Measurements from ENCODE around the gene BMI1.
A peak's percentile ranks its signal among the peaks of the same experiment; 100 is the strongest.
"Not testable (repeated sequence)": the region's sequence is repeated elsewhere in the genome, so short reads cannot be mapped to it uniquely, and the experiment has no call there.

BMI1 gene

DNA sequence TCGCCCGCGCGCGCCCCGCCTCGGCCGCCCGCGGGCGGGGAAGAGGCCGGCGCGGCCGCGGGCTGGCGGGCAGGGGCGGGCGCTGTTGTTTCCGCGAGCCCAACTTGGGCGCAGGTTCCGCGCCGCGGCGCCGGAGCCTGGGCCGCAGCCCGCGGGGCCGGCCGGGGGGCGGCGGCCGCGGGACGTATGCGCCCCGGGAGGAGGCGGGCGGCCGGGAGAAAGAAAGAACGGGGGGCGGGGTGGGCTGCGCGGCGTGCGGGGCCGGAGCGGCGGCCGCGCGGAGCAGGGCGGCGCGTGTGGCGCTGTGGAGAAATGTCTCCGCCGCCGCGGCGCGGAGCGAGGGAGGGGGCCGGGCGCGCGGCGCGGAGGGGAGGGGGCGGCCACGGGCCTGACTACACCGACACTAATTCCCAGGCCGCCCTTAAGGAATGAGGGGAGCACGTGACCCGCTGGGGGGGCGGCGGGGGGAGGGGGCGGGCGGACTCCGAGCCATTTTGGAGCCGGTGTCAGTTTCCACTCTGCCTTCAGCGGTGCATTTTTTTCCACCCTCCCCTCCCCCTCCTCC, at the start of gene BMI1:
TSS of gene BMI1 (plus strand) at position 509 of the 565 bp plus-strand sequence. CDS start 5,351 bp downstream, outside the sequence.
- ATAC-seq (peak; percentile 23), DNase-seq (peak; percentile 70)

DNA sequence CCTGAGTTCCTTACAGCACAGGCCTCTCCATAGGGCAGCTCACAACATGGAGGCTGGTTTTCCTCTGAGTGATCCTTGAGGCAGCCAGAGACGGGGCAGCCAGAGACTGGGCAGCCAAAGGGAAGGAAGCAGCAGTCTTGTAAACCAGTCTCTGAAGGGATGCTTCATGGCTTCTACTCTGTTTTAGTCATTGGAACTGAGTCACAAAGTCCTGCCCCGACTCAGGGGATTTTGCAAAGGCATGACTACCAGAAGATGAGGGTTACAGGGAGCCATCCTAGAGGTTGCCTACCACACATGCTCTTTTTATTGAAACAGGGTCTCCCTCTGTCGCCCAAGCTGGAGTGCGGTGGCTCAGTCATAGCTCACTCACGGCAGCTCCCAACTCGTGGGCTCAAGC, 49.1 kb upstream of the BMI1 start:
- DNase-seq (no peak), ATAC-seq (peak; percentile 55)

DNA sequence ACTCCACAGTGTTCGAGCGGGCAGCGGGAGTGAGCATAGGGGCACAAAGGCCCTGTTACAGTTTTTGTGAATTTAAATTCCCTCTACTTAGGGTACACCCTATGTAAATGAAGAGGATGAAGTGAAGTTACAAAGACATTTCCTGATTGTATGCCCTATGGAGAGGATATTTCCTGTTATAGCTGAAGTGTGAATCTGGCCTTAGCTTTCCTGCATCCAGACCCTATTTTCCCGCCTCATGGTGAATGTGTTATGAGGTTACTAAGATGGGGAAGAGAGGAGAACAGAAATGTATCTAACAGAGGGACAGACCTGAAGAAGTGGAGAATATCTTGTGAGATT, 42.5 kb upstream of the BMI1 start:
- DNase-seq (no peak), ATAC-seq (no peak)

DNA sequence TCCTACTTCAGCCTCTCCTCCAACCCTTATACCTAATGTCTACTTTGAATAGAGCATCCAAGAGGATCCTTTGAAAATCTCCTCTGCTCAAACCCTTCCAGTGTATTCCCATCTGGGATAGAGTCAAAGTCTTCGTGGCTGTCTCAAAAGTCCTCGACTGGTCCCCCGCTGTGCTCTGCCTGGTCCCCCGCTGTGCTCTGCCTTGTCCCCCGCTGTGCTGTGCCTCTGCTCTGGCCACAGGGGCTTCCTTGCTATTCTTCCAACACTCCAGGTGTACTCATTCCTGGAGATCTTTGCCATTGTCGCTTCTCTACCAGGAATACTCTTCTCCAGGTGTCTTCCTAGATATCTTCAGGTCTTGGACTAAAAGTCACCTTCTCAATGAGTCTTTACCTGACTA, 40.8 kb upstream of the BMI1 start:
- ATAC-seq (no peak), DNase-seq (no peak)

DNA sequence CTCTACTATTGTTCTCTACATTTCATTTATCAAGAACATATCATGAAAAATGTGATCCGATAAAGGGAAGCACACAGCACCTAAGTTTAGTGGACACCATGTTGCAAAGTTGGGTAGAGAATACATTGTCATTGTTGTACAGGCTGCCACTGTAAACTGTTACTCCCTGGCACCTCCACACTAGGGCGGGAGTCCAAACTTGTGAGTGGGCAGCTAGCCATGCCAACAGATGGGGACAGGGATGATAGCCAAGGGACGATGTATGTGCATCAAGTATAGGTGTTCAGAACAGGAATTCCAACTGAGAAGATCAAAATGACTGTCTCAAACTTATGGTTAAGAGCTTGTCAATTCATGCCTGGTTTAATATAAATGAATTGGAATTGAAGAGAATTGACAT, 35.8 kb upstream of the BMI1 start:
- DNase-seq: no peak
- ATAC-seq: no peak

DNA sequence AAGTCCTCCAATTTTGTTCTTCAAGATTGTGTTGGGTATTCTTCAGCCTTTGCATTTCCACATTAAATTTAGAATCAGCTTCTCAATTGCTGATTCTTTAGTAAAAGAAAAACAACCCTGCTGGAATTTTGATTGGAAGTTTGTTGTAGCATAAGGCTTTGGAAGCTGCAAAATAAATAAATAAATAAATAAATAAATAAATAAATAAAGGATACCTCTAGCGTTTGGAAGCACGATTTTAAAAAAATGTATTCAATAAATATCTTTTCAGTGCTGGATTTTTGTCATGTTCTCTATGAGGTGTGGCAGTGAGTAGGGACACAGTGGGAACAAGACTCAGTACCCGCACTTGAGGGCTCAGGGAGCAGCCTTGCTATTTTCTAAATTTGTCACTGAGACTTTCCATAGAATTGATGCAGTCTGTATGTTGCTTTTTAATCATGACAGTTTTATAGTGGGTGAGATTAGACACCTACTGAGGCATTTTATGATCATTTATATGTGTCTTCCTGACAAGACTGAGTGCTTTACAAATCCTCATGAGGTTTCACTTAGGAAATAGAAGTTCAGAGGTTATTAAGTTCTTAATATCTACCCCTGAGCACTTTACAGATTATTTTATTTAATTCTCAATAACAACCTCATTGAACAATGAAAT, 27.0 kb upstream of the BMI1 start:
- no peak for DNase-seq
- no peak for ATAC-seq

DNA sequence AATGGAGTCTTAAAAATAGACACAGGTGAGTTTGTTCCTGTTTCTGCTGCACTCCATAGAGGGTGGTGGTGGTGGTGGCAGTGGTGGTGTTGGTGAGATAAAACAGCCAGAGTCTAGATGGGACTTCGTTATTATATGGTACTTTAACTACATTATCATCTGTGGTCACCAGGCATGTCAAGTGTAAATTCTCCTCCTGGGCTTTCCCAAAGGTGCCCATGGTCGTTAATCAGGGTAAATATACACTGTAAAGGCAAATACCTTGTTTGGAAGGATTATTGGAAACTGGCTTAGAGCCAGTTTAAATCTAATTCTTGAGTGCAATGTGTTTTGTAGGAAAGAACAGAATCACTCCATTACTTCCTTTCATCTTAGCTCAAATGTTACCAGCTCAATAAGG, 26.2 kb upstream of the BMI1 start:
- DNase-seq (no peak), ATAC-seq (no peak)

DNA sequence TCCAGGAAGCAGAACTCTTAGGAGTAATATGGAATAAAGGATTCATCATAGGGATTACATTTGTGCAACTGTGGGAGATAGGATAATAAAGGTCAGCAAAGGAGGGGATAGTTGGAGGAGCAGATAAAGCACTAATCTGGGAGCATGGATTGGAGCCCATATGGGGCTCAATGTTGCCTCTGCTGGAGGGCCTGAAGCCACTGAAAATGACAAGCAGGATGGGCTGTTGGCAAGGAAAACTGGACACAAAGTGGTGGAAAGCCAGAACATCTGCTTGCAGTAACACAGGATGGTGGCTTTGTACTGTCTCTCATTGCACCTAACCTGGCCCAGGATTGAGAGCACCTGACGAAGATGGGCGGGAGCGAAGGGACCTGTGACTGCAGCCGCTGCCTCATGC, 19.7 kb upstream of the BMI1 start:
- ATAC-seq (no peak), DNase-seq (no peak)

DNA sequence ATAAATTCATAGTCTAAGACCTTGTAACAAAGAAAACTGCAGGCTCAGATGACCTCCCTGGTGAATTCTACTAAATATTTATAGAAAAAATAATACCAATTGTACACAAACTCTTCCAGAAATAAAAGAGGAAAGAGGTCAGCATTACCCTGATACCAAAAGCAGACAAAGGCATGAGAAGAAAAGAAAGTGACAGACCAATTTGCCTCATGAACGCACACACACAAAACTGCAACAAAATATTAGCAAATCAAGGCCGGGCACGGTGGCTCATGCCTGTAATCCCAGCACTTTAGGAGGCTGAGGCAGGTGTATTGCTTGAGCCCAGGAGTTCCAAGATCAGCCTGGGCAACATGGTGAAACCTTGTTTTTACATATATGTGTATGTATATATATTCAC, 17.4 kb upstream of the BMI1 start:
- DNase-seq: no peak
- ATAC-seq: no peak

DNA sequence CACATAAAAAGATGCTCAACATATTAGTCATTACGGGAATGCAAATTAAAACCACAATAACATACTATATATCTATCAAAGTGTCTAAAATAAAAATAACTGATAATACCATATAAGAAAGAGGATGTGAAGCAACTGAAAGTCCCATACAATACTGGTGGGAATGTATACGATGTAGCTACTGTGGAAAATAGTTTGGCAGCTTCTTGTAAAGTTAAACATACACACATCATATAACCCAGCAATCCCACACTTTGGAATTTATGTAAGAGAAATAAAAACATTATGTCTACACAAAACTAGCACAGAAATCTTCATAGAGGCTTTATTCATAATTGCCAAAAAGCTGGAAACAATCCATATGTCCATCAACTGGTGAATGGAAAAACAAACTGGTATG, 15.2 kb upstream of the BMI1 start:
- no peak for ATAC-seq
- DNase-seq: no peak

DNA sequence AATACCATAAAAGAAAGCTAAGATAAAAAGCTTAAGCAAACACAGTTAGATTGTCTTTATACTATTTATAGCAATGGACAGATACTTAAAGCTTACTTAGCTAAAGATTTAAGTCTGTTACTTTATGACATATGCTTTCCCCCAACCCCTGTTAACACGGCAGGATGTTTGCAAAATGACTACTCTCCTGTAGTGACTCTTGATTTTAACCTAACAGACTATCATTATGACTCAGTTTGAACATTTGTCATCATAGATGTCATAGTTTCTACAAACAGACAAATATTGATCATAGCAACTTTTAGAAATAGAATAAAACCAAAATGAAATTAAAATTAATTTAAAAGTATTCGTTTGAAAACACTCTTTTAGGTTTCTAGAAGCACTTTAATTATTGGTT, 12.5 kb upstream of the BMI1 start:
- ATAC-seq: peak; percentile 98
- no peak for DNase-seq

DNA sequence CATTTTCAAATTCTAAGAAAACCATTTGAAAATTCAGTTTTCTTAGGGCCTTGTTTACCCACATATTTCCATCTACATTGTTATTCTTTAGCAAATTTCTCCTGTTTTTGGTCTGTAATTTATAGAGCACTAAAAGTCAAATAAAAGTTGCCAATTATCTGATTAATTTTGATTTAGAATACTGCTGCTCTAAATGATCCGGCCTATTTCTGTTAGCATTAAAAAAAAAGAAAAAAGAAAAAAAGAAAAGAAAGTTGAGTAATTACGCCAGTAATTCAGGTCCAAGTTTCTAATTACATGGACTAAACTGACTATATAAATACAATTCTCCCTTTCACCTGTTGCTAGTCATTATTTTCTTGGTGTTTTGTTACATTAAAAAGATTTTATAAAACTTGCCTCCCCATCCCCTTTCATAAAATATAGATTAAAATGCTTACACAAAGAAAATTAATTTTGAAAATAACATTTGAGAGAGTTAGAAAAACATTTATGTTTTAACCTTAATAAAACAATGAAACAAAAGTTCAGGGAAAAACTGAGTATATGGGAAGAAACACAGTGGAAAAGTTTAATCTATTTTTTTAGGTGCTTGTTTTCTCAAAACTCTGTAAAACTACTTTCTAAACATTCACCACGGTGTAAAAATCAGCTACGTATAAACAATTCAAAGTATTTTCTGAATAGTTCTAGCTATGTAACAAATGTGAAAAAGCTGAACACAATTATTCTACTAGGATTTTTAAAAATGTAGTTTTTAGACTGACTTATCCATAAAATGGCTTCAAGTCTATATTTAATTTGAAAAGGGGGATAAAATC, 11.5 kb upstream of the BMI1 start:
- ATAC-seq (no peak), DNase-seq (no peak)

DNA sequence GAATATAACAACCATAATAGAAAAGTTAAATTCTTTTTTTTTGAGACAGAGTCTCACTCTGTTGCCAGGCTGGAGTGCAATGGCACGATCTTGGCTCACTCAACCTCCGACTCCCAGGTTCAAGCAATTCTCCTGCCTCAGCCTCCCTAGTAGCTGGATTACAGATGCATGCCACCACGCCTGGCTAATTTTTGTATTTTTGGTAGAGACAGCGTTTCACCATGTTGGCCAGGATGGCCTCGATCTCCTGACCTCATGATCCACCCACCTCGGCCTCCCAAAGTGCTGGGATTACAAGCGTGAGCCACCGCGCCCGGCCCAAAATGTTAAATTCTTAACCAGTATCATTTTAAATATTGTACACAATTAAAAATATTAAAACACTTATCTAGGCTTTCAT, 10.9 kb upstream of the BMI1 start:
- not testable (repeated sequence) for ATAC-seq

DNA sequence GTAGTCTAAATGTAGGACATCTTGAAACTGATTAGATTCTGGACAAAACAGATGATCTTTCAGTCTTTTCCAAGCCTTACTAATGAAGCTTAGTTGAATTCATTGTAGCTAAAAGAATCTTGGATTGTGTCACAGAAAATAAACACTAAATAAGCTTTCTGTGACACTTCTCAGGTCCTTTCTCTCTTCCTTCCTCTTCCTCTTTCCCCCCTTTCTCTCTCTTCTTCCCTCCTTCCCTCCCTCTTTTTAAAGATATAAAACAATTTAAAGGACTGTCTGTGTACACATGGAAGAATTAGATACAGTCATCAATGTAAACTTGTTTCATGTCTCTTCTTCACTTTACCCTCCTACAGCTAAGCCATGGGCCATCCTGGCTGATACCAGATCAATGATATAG, 10.0 kb upstream of the BMI1 start:
- DNase-seq (no peak), ATAC-seq (no peak)

More for the DNA sequence above, 10.9 kb upstream of the BMI1 start:
- DNase-seq: not testable (repeated sequence)

DNA sequence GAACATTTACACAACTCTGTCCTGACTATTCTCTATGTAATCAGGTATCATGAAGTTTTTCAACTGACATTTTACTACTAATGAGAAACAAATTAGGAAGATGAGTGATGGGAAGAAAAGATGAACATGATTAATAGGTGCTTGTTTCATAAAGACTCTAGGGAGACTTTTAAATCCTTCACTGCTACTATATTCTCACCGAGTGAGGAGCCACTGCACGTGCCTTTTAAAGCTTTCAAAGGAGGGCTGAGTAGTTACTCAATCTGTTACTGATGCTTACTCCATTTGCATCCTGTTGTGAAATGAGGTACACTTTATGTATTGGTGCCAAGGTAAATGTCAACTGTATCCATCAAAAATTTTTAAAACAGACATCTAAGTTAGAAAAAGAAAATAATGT, 6.0 kb upstream of the BMI1 start:
- DNase-seq (no peak), ATAC-seq (no peak)

DNA sequence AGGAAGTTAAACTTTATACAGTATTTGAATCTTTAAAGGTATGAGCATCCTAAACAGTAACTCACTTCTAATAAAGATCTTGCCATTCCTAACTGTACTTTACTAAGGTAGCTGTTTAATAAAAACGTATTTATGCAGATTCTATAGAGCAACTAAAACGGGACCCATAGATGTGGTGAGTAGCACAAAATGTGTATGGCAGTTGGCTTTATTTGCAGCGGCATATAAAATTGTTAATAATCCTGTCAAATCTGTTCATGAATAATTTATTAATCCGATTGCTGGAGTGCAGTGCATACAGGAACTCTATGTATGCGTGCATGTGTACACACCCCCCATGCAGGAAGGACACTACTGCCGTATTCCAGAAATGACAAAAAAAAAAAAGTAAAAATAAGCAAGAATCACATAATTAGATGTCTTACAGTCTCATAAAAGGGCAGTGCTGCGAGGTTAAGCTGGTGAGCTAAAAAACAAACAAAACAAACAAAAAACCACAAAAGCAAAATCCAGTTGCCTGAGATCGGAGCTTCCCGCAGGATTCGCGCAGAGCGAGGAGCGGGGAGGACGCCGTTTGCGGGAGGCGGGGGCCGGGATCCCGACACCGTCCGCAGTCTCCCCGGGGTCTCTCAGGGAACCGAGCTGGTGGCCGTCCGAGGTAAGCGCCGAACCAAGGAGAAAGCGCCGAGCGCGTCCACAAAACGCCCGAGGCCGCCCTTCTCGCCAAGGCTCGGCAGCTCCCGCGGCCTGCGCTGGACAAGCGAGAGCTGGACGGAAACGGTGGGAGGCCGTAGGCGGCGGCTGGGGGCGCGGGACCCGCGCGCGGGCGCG, 5.2 kb upstream of the BMI1 start:
- DNase-seq (no peak), ATAC-seq (peak; percentile 21)

DNA sequence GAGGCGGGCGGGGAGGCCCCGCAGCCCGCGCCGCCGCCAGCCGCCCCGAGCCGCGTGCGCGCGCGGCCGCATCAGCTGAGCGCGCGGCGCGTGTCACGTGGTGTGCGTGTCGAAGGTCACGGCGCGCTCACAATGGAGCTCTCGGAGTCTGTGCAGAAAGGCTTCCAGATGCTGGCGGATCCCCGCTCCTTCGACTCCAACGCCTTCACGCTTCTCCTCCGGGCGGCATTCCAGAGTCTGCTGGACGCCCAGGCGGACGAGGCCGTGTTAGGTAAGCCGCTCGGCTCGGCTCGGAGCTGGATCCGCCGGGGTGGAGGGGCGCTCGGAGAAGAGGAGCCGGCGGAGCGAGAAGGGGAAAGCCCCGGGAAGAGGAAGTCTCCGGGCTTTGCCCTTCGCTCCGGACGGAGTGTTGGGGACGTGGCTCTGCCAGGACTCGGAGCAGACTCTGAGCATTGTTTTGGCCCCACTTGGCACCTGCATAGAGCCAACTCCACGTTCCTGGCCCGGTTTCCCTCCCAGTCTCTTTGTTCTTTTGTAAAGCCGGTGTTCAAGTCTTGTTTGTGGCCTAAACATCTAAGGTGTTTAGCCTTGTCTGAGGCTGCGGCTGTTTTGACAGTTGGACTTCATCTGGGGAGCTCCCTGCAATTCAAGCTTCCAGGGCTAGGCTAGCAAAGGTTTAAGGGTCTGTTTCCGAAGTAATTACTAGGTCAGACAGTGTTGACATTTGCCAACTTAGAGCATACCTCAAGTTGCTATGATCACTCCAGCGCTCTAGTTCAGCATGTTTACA, 4.4 kb upstream of the BMI1 start, which contains the start of gene COMMD3:
TSS of gene COMMD3 (plus strand) at position 103 of the 790 bp plus-strand sequence. CDS start at position 133, 30 bp downstream.
- ATAC-seq (peak; percentile 69), DNase-seq (peak; percentile 82)

DNA sequence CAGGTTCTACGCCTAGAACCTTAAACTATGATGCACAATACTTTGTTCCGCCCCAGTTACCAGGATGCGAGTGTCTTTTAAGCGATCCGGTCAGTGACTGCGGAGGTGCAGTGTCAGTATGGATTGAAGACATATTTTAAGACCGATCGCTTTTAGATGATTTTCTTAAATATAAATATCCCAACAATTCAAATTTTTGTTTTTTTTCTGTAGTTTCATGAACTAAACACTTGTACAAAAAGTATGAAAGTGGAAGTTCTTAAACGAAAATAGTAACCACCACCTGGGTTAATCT, 3.9 kb upstream of the BMI1 start:
- peak; percentile 13 for ATAC-seq
- DNase-seq: no peak

DNA sequence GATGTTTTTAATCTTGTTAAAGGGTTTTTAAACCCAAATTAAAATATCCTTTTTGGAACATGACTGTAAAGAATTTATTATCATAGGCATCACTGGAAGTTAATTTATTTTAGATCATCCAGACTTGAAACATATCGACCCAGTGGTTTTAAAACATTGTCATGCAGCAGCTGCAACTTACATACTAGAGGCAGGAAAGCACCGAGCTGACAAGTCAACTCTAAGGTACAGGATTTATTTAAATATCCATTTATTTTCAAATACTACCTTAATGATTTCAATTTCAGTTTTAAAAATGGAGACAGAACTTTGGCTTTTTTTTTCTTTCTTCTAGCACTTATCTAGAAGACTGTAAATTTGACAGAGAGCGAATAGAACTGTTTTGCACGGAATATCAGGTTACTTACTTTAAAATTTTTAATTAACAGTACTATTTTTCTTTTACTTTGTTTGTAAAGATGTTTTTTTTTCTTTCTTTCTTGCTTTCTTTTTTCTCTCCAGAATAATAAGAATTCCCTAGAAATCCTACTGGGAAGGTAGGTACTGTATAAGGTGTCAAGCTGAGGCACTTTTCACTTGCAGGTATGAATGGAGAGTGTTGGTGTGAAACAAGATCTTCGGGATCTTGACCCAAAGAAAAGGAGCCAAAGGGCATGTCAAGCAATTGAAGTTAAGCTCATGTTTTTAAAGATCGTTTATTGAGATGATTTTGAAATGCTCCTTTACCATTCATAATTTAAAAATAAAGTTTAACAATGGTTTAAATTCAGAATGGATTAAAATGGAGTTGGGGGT, 2.9 kb upstream of the BMI1 start:
- DNase-seq (no peak), ATAC-seq (no peak)

DNA sequence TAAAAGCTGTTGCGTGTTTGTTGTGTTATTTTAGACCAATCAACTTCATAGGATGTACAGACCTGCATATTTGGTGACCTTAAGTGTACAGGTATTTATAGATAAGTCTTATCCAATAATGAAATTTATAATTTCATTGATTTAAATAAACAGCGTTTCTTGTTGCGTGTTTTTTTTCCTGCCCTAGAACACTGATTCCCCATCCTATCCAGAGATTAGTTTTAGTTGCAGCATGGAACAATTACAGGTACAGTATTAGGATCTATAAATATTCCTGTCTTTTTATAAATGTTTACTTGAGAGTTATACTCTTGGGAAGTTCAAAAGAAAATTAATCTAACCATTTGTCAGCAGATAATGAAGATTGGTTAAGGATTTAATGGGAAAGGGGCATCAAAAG, 2.1 kb upstream of the BMI1 start:
- no peak for DNase-seq

DNA sequence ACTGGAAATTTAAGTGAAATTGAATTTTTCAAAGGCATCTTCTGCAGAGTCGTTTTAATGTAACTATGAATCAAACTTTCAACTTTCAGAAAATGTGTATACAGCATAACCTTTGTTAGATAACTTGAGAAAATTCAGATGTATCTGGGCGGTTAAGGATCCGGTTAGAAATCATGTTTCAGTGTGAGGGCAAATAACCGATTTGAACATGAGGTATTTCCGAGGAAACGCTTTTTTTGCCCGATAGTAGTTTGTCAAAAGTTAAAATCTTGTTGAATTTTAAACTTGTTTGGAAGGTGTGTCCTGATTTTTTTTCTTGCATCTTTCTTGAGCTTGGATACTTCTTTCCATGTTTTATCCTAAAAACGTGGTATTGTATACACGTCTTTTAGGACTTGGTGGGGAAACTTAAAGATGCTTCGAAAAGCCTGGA, 1.3 kb upstream of the BMI1 start:
- DNase-seq (no peak), ATAC-seq (no peak)

More for the DNA sequence above, 2.1 kb upstream of the BMI1 start:
- no peak for ATAC-seq
